OCI-LY7 (cell line): ENCODE results near the gene FMNL2. TPM values are rescaled to one million over a fixed set of nuclear protein-coding genes. Genes with fewer than 3 reads are reported as not detected.

Experiments
- BruUV-seq: library from RNA; stranded (reverse); fragments of 400-500 nt; replicated peaks from 2 replicates; lab custom pipeline; 2021; lab: Mats Ljungman, UMichigan
- CTCF ChIA-PET: fragments of 300-600 bp; sonication (Branson Sonifier 250); formaldehyde crosslinking; loops from one replicate; lab custom pipeline; 2022; ENCODE audit warnings: antibody characterized with exemption; ENCODE audit not compliant: unreplicated experiment; lab: Charles Lee
- POLR2A ChIA-PET: fragments of 300-600 bp; sonication (Branson Sonifier 250); formaldehyde crosslinking; loops from one replicate; lab custom pipeline; 2022; ENCODE audit warnings: antibody characterized with exemption; lab: Charles Lee
- DNase-seq: peaks from one replicate; pipeline ENCODE4 v3.0.0-alpha.2; 2015; ENCODE audit warnings: low spot score
- H2AFZ ChIP-seq: fragments of 200-600 bp; sonication (generic), shearing (Covaris generic); 2 replicates; pipeline ENCODE4 v1.6.1; 2014; ENCODE audit warnings: mild to moderate bottlenecking, antibody characterized with exemption, low read length, moderate library complexity
- H3K27ac ChIP-seq: fragments of 200-600 bp; sonication (generic); 2 replicates; pipeline ENCODE4 v1.5.1; 2014; ENCODE audit warnings: mixed run types, low read depth, mild to moderate bottlenecking, moderate library complexity, low read length, inconsistent platforms; ENCODE audit not compliant: poor library complexity, severe bottlenecking
- H3K36me3 ChIP-seq: fragments of 200-600 bp; sonication (generic); 2 replicates; pipeline ENCODE4 v1.6.1; 2014; ENCODE audit warnings: mild to moderate bottlenecking, antibody characterized with exemption, low read length, moderate library complexity, mixed read lengths; ENCODE audit not compliant: insufficient read depth
- H3K4me1 ChIP-seq: fragments of 200-600 bp; sonication (generic); 2 replicates; pipeline ENCODE4 v1.5.1; 2014; ENCODE audit warnings: mild to moderate bottlenecking, low read length; ENCODE audit not compliant: insufficient read depth, poor library complexity, severe bottlenecking
- H3K4me2 ChIP-seq: fragments of 200-600 bp; sonication (generic); 2 replicates; pipeline ENCODE4 v1.6.1; 2014; ENCODE audit warnings: mild to moderate bottlenecking, low read length
- H3K4me3 ChIP-seq: fragments of 200-600 bp; sonication (generic); 2 replicates; pipeline ENCODE4 v1.5.1; 2014; ENCODE audit warnings: mild to moderate bottlenecking, low read depth, low read length; ENCODE audit not compliant: poor library complexity, severe bottlenecking
- H3K79me2 ChIP-seq: fragments of 200-600 bp; sonication (generic); 2 replicates; pipeline ENCODE4 v1.6.1; 2016; ENCODE audit warnings: low read depth, mild to moderate bottlenecking, low read length, moderate library complexity, mixed read lengths; ENCODE audit not compliant: insufficient read depth
- H3K9me2 ChIP-seq: fragments of 200-600 bp; sonication (generic); 2 replicates; pipeline ENCODE4 v1.6.1; 2016; ENCODE audit warnings: mild to moderate bottlenecking, low read length, mixed read lengths; ENCODE audit not compliant: insufficient read depth
- H3K9me3 ChIP-seq: fragments of 200-600 bp; sonication (generic); 2 replicates; pipeline ENCODE4 v1.6.1; 2014; ENCODE audit warnings: mild to moderate bottlenecking, mixed run types, low read length, mixed read lengths
- H4K20me1 ChIP-seq: fragments of 200-600 bp; sonication (generic); 2 replicates; pipeline ENCODE4 v1.6.1; 2014; ENCODE audit warnings: mild to moderate bottlenecking, antibody characterized with exemption, low read length, moderate library complexity, mixed read lengths; ENCODE audit not compliant: insufficient read depth
- CTCF ChIP-seq: fragments of 200-600 bp; sonication (generic); conservative IDR thresholded peaks from 2 replicates; pipeline ENCODE4 v1.5.1; 2014; ENCODE audit warnings: mild to moderate bottlenecking, antibody characterized with exemption, low read length, moderate library complexity, mixed read lengths
- EZH2phosphoT487 ChIP-seq: fragments of 200-600 bp; sonication (generic); IDR thresholded peaks from 2 replicates; pipeline ENCODE4 v1.6.1; 2018; ENCODE audit warnings: low read depth, borderline replicate concordance, mild to moderate bottlenecking, mixed run types, antibody characterized with exemption, low read length, moderate library complexity, mixed read lengths
- intact Hi-C: fragments of 100-400 bp; cut with micrococcal nuclease; formaldehyde crosslinking; loops from one replicate; pipeline ENCODE4 v1.10.0; 2022; ENCODE audit not compliant: unreplicated experiment
- total RNA-seq, 2 experiments: library from RNA; depleted of rRNA in 1 of 2; stranded (reverse); fragments of >200 nt in 1 of 2; shearing (Covaris generic) in 1 of 2; gene quantifications; 2 replicates each; pipeline ENCODE4 v1.2.3, GENCODE V29; 2014 to 2022

The FMNL2 gene
- total RNA-seq, 2 experiments from 2014 or later, result 0.03 to 0.21 TPM

- no peaks in the 10 kb centered on the region for H3K79me2 ChIP-seq
- no peaks in the 10 kb centered on the region for H4K20me1 ChIP-seq
- H3K27ac ChIP-seq, result no peak overlapping the region
- CTCF ChIA-PET, result no interaction called here
- TF ChIP-seq CTCF (no peak), EZH2phosphoT487 (no peak)
- H3K4me1 ChIP-seq, result no peaks in the 10 kb centered on the region
- no peaks in the 10 kb centered on the region for H3K9me2 ChIP-seq
- no peak overlapping the region for H3K4me2 ChIP-seq
- no peaks in the 10 kb centered on the region for H3K36me3 ChIP-seq
- intact Hi-C loops, result no loop called here
- no peaks in the 10 kb centered on the region for H3K9me3 ChIP-seq
- no peak overlapping the region for H2AFZ ChIP-seq
- BruUV-seq, result no TSS peak
- H3K4me3 ChIP-seq, result no peak overlapping the region
- no peak for DNase-seq
- POLR2A ChIA-PET, result no interaction called here
These were observed 107.0 kb downstream of the FMNL2 start for GRCh38 chr2:152441961-152442360.

DNA sequence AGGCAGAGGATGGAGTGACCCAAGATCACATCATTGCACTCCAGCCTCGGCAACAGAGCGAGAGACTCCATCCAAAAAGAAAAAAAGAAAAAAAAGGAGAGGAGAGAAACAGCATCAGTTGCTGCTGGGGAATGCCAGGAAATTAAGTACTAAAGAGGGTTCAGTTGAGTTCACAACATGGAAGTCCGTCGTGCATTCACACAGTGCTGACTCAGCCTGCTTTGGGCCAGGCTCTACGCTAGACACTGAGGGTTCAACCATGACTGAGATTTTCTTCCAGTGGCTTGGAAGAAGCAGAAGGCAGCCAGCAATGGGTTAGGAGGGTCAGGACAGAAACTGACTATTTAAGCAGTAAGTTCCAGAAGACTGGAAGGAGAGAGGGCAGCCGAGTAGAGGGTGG lies 108.8 kb downstream of the FMNL2 start:
- ChIA-PET CTCF (no interaction called here), POLR2A (interaction anchor here (0.9 kb wide), 1 partner anchor 48 kb away, joined by 3 read pairs; no protein-coding TSS in a partner anchor)
- no peak for DNase-seq
- no peak overlapping the region for H3K4me3 ChIP-seq
- H3K4me2 ChIP-seq, result no peak overlapping the region
- BruUV-seq, result no TSS peak
- H3K9me3 ChIP-seq, result no peaks in the 10 kb centered on the region
- H3K27ac ChIP-seq, result no peak overlapping the region
- H3K4me1 ChIP-seq, result no peaks in the 10 kb centered on the region
- TF ChIP-seq EZH2phosphoT487 (no peak), CTCF (no peak)
- no peaks in the 10 kb centered on the region for H3K9me2 ChIP-seq
- H2AFZ ChIP-seq, result no peak overlapping the region
- no peaks in the 10 kb centered on the region for H3K79me2 ChIP-seq
- intact Hi-C loops, result no loop called here
- no peaks in the 10 kb centered on the region for H4K20me1 ChIP-seq
- no peaks in the 10 kb centered on the region for H3K36me3 ChIP-seq

DNA sequence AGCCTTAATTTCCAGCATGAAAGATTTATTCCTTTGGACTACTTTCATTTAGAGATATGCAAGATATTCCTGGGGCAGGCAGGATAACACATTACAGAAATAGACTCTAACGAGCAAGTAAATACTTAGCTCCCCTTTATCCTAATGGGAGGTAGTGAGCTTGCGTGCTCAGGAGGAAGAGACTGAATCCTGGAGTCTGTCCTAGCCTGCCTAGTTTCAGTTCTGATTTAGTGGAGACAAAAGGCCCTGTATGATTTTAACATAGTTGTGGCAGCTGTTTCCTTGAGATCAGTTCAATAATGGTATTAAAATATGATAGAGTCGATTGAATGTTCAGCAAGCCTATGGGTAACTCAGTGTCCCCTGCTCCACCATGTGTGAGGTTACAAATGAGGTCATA lies 109.5 kb downstream of the FMNL2 start:
- Histone ChIP-seq H3K9me3 (no peaks in the 10 kb centered on the region), H3K9me2 (no peaks in the 10 kb centered on the region), H3K4me2 (no peak overlapping the region), H2AFZ (no peak overlapping the region), H3K4me3 (no peak overlapping the region), H3K36me3 (no peaks in the 10 kb centered on the region), H4K20me1 (no peaks in the 10 kb centered on the region), H3K79me2 (no peaks in the 10 kb centered on the region), H3K27ac (no peak overlapping the region), H3K4me1 (no peaks in the 10 kb centered on the region)
- ChIA-PET CTCF (no interaction called here), POLR2A (interaction anchor here (0.9 kb wide), 1 partner anchor 48 kb away, joined by 3 read pairs; no protein-coding TSS in a partner anchor)
- BruUV-seq, result no TSS peak
- intact Hi-C loops, result no loop called here
- TF ChIP-seq CTCF (no peak), EZH2phosphoT487 (no peak)
- DNase-seq, result no peak
